RPMI7951 (cell line): ENCODE results near the gene EDEM2. TPM values are rescaled to one million over a fixed set of nuclear protein-coding genes. Genes with fewer than 3 reads are reported as not detected.
"Not testable (repeated sequence)": the region's sequence is repeated elsewhere in the genome, so short reads cannot be mapped to it uniquely, and the experiment has no call there.

Source experiments
- DNase-seq: peaks from one replicate; pipeline ENCODE4 v3.0.0-alpha.2; 2012; ENCODE audit warnings: low read depth
- total RNA-seq: library from RNA; depleted of rRNA; stranded (reverse); fragments of >200 nt; shearing (Covaris generic); gene quantifications from 2 replicates; pipeline ENCODE4 v1.2.3, GENCODE V29; 2014

EDEM2 gene
- total RNA-seq, 1 experiment from 2014 or later, result 53.1 TPM

- DNase-seq, result peak; percentile 35
Measured at GRCh38 chr20:35129647-35130069, 17.5 kb downstream of the EDEM2 start.

DNA sequence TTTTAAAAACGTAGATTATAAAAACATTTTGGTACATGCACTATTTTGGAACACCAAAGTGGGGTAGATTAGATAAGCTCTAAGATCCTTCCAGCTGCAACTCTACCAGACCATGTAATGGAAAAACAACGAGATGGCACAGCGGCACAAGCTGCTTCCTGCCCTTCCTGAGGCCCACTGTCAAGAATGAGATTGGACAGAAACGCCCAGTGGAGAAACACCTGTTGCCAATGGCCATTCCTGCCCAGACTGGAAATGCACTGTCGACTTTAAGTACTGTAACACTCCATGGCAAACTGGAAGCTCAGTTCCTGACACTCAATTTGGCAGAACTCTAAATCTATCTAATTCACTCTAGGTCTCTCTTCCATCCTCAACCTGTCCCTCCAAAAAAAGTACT is 21.4 kb downstream of the EDEM2 start:
- no peak for DNase-seq

GRCh38 chr20:35122756-35123405 is 24.3 kb downstream of the EDEM2 start:
- DNase-seq, result no peak

DNA sequence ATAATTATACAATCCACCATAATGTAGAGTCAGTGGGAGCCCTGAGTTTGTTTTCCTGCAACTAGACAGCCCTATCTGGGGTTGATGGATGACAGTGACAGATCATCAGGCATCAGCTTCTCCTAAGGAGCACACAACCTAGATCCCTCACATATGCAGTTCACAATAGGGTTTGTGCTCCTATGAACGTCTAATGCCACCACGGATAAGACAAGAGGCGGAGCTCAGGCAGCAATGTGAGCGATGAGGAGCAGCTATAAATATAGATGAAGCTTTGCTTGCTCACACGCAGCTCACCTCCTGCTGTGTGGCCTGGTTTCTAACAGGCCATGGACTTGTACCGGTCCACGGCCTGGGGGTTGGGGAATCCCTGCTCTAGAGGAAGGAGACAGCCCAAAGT is 25.9 kb downstream of the EDEM2 start:
- DNase-seq, result no peak

DNA sequence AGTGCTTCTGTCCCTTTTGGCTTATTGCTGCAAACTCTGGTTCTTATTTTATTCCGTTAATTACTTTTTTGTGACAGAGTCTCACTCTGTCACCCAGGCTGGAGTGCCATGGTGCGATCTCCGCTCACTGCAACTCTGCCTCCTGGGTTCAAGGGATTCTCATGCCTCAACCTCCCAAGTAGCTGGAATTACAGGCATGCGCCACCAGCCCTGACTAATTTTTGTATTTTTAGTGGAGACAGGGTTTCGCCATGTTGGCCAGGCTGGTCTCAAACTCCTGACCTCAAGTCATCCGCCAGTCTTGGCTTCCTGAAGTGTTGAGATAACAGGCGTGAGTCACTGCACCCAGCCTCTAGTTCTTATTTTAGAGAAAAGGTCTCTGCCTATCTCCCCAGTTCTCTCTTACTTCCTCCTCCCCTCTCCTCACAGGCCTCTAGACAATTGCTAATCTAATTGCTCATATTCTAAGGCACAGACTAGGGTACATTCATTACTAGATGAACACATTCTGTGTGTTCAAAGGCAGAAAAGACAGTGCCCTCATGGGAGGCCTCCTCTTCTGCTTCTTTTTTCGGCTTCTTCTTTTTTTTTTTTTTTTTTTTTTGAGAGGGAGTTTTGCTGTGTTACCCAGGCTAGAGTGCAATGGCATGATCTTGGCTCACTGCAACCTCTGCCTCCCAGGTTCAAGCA is 27.0 kb downstream of the EDEM2 start:
- peak; percentile 47 for DNase-seq

- no peak for DNase-seq
Measured at GRCh38 chr20:35117629-35118028, 29.5 kb downstream of the EDEM2 start.

- DNase-seq, result no peak
Measured at GRCh38 chr20:35117196-35117595, 29.9 kb downstream of the EDEM2 start.

GRCh38 chr20:35116258-35116657 is 30.9 kb downstream of the EDEM2 start:
- DNase-seq, result no peak

DNA sequence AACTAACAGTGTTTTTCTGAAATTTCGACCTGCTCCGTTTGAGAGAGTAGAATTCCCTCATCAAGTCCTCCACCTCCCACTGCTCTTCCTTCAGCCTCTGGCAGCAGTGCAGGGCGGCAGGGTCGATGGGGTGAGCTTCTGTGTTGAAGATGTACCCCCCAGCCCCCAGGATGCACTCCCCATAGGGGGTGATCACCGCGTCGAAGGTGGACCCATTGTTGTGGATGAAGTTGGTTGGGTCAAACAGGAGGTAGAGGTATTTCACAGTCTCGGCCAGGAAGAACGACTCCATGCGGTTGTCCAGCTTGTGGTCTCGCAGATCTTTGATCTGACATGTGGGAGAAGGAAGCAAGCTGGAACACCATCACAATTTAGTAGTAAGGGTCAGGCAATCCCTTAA is 31.5 kb downstream of the EDEM2 start:
- DNase-seq, result no peak

- not testable (repeated sequence) for DNase-seq
Measured at GRCh38 chr20:35112276-35112675, 34.9 kb downstream of the EDEM2 start.

DNA sequence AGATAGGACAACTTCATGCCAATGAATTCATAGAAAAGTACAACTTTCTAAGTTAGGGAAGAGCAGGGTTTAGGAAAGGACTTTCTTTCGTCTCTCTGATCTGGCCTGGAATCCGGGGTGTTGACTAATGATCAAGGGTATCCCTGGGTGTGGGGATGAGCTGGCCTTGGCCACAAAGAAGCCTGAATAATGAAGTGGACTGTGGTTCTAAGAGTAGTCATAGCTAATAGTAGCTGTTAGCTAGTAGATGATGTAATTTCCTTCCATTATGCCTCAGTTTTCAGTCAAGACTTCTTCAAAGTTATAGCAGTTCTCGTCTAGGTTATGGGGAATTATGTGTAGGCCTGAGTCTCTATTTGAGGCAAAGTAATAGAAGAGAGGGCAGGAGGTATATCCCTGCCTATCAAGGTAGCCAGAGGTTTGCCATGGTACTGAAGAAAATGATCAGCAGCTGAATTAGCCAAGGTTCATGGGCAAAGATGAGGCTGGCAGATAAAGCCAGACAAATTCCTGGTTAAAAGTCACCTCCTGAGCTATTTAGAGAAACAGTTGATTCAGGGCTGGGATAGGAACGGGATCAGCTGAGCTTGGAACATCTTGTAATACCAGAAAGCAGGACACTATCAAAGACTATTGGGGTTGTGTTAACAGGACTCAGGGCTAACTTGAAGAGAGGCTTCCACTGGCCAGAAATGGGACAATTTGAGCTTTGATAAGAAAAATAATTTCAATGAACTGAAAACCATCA is 35.8 kb downstream of the EDEM2 start:
- DNase-seq, result peak; percentile 74

GRCh38 chr20:35108921-35109320 is 38.2 kb downstream of the EDEM2 start:
- no peak for DNase-seq

GRCh38 chr20:35106827-35107380 is 40.2 kb downstream of the EDEM2 start:
- no peak for DNase-seq

- DNase-seq, result no peak
Measured at GRCh38 chr20:35104685-35105295, 42.3 kb downstream of the EDEM2 start.

GRCh38 chr20:35101620-35102019 is 45.5 kb downstream of the EDEM2 start:
- no peak for DNase-seq

DNA sequence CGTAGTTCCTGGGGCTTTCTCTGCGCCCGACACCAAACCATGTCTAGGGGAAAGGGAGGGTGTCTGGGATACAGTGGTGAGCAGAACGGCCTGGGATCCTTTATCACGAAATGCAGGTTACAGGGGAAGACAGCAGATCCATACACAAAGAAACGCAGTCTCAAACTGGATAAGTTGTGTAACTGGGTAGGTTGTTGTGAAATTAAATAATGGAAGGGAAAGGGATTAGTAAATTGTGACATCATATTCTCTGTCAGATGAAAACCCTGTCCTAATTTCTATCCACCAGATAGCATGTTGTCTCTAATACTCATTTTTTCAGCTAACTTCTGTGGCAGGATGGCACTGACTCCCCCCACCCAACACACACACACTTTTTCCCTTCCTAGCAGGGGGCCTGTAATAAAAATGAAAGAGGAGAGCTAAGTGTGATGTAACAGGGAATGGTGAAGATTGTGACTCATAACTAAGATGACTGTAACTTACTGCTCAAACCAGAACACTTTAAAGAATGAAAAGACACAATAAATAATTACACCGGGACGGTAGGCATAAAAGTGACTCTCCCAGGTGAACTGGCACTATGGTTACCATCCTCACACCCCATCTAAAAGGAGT is 53.8 kb downstream of the EDEM2 start:
- peak; percentile 69 for DNase-seq

DNA sequence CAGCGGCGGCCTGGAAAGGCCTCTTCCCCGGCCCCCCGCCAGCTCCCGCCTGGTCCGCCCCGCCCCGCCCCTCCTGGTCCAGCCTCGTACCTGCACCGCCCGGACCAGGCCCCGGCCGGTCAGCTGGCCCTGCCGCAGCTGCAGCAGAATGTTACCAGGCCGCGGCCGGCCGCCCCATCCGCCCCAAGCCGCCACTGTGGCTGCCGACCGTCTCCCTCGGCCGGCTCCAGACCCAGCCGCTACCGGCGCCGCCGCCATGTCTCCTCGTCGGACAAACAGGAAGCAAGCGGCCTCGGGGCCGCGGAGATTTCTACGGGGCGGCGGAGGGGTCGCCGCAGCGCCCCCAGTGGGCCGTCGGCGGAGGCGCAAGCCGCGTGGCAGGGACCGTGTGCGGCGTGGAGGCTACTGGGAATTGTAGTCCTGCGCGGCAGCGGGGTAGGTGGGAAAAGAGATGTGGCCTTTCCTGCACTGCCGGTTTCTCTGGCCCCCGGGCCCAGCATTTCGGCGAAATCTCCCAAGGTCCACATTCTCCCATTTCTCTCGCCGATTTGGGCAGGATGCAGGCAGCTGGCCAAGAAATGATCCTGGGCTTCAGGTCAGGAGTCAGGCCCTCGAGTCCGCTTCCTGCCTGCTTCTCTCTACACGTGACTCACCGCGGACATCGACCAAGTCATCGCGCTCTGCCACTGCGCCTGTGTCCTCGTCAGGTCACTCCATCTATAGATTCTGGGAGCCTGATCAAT is 54.4 kb downstream of the EDEM2 start, which contains the start of gene TRPC4AP:
TSS of gene TRPC4AP (minus strand) at position 284 of the 743 bp plus-strand sequence. CDS start at position 258, 26 bp downstream.
- peak; percentile 90 for DNase-seq

DNA sequence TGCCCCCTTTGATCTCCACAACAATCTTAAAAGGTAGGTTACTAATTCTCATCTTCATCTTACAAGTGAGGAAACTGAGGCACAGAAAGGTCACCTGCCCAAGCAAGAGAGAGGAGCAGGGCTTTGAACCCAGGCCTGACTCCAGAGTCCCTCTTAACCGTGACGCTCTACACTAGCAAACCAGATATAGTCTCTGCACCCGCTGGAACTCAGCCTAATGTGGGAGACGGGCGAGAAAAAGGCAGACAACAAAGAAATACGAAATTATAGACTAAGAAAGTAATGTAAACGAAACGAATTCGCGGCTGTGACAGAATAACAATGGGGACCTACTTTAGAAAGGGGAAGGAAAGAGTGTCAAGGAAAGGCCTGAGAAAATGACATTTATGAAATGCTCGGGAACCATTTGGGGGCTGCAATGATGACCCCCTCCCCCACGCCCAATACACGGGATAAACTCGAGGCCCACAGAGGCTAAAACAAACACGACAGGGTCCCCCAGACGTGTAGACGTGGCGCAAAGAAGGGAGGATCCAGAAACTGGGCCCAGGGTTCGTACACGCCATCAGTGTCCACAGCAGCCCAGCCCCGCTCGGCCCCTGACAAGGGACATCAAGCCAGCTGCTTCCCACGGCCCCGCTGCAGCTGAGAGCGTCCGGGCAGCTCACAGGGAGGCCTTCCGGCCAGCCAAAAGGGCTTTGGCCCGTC is 55.2 kb downstream of the EDEM2 start:
- DNase-seq, result peak; percentile 24

DNA sequence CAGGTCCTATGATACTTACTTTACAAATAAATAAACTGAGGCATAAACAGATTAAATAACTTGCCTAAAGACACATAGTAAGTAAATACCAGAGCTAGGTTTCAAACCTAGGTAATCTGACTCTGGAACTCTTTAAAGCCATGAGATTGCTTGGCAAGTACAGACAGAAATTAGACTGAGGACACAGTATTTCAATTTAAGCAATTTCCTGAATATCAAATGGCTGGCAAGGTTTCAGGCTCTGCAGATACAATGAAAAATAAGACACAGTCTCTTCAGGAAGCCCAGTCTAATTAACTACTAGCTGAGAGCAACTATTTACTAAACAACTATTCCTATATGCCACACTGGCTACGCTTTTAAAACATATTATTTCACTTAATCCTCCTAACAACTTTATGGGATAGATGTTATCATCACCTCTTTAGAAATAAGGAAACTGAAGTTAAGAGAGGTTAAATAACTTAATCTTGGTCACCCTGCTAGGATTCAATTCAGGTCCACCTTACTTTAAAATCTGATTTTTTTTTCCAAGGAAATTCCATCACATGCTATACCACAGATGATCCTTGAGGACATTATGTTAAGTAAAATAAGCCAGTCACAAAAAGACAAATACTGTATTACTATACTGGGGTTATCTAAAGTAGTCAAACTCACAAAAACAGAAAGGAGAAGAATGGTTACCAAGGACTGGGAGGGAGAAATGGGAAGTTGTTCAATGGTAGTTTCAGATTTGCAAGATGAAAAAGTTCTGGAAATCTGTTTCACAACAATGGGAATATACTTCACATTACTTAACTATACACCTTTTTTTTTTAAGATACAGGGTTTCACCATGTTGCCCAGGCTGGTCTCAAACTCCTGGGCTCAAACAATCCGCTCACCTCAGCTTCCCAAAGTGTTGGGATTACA is 58.6 kb downstream of the EDEM2 start:
- DNase-seq, result no peak
